Lower leg skin (tissue), 3 donors: ENCODE measurements around the gene MSS51.

ENCODE experiments used
- CTCF ChIP-seq, 3 donors: fragments of 450-650 bp; IDR thresholded peaks; one replicate each; pipeline ENCODE4 v1.5.1; 2016; ENCODE audit warnings: antibody characterized with exemption in 3 of 3, mild to moderate bottlenecking in 3 of 3, moderate library complexity in 2 of 3
- POLR2A ChIP-seq, 2 donors: fragments of 450-650 bp; IDR thresholded peaks; one replicate each; pipeline ENCODE4 v1.6.1; 2016 to 2017; ENCODE audit warnings: antibody characterized with exemption in 2 of 2, mild to moderate bottlenecking in 1 of 2, moderate library complexity in 1 of 2

DNA sequence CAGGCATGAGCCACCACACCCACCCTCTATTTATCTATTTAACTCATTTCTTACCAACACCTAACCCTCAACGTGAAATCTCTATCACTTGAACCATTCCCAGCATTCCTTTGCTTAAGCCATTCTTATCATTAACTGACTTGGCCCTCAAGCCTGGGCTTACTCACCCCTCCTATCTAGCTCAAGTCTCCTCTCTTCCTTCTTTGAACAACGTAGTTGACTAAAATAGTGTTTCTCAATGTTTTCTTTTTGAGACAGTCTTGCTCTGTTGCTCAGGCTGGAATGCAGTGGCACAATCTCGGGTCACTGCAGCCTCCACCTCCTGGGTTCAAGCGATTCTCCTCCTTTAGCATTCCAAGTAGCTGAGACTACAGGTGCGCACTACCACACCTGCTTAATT lies 26.5 kb downstream of the MSS51 start:
- TF ChIP-seq POLR2A (IDR thresholded peaks at IDR 0.05), result no peak
- TF ChIP-seq CTCF (IDR thresholded peaks at IDR 0.05), result no peak
